HG02970 (cell line): ENCODE results near the gene RXFP4.
A peak's percentile ranks its signal among the peaks of the same experiment; 100 is the strongest.
"Not testable (repeated sequence)": the region's sequence is repeated elsewhere in the genome, so short reads cannot be mapped to it uniquely, and the experiment has no call there.

Experiments
- ATAC-seq: cut with Tn5 transposase; IDR thresholded peaks from one replicate; pipeline ENCODE4 v1.9.1; 2021; ENCODE audit warnings: mild to moderate bottlenecking, moderate library complexity, moderate number of reproducible peaks; ENCODE audit not compliant: unreplicated experiment, low FRiP score

RXFP4 gene

GRCh38 chr1:155940993-155941844 lies at the start of gene RXFP4:
Gene RXFP4 (plus strand): TSS chr1:155941638. CDS start chr1:155941710, 72 bp downstream.
- ATAC-seq, result no peak

- ATAC-seq, result no peak
Observed at GRCh38 chr1:155892796-155893195, 48.6 kb upstream of the RXFP4 start.

GRCh38 chr1:155893389-155894142 lies 47.9 kb upstream of the RXFP4 start:
- ATAC-seq, result no peak

- ATAC-seq, result not testable (repeated sequence)
Observed at GRCh38 chr1:155895617-155896016, 45.8 kb upstream of the RXFP4 start.

- ATAC-seq, result not testable (repeated sequence)
Observed at GRCh38 chr1:155896476-155896875, 45.0 kb upstream of the RXFP4 start.

GRCh38 chr1:155897746-155898145 lies 43.7 kb upstream of the RXFP4 start:
- no peak for ATAC-seq

- ATAC-seq, result no peak
Observed at GRCh38 chr1:155898888-155899287, 42.5 kb upstream of the RXFP4 start.

GRCh38 chr1:155899683-155900082 lies 41.8 kb upstream of the RXFP4 start:
- no peak for ATAC-seq

GRCh38 chr1:155900161-155900560 lies 41.3 kb upstream of the RXFP4 start:
- ATAC-seq, result no peak

- no peak for ATAC-seq
Observed at GRCh38 chr1:155904261-155904660, 37.2 kb upstream of the RXFP4 start.

GRCh38 chr1:155909894-155910293 lies 31.5 kb upstream of the RXFP4 start:
- ATAC-seq, result no peak

GRCh38 chr1:155910621-155911121 lies 30.8 kb upstream of the RXFP4 start:
- peak; percentile 17 for ATAC-seq

GRCh38 chr1:155911156-155912055 lies 30.0 kb upstream of the RXFP4 start, which contains the start of gene RIT1:
Gene RIT1 (minus strand): TSS chr1:155911349. CDS start chr1:155910761, 588 bp downstream.
- peak; percentile 75 for ATAC-seq

GRCh38 chr1:155912056-155912536 lies 29.3 kb upstream of the RXFP4 start:
- ATAC-seq, result no peak

- ATAC-seq, result no peak
Observed at GRCh38 chr1:155913969-155914757, 27.3 kb upstream of the RXFP4 start.

- no peak for ATAC-seq
Observed at GRCh38 chr1:155918660-155919059, 22.8 kb upstream of the RXFP4 start.

- no peak for ATAC-seq
Observed at GRCh38 chr1:155919801-155920200, 21.6 kb upstream of the RXFP4 start.

GRCh38 chr1:155920717-155921116 lies 20.7 kb upstream of the RXFP4 start:
- no peak for ATAC-seq

- no peak for ATAC-seq
Observed at GRCh38 chr1:155925506-155925905, 15.9 kb upstream of the RXFP4 start.
